HG03025 (cell line): ENCODE measurements around the gene COL23A1.

Experiments used
- ATAC-seq: cut with Tn5 transposase; IDR thresholded peaks from one replicate; pipeline ENCODE4 v1.9.1; 2021; ENCODE audit warnings: mild to moderate bottlenecking, moderate library complexity; ENCODE audit not compliant: unreplicated experiment, low FRiP score

The COL23A1 gene

GRCh38 chr5:178282391-178282790 lies 307.8 kb downstream of the COL23A1 start:
- no peak for ATAC-seq

GRCh38 chr5:178281331-178281730 lies 308.9 kb downstream of the COL23A1 start:
- ATAC-seq, result no peak

- no peak for ATAC-seq
Measured at GRCh38 chr5:178280631-178281030, 309.6 kb downstream of the COL23A1 start.

GRCh38 chr5:178279723-178280438 lies 310.3 kb downstream of the COL23A1 start:
- no peak for ATAC-seq

GRCh38 chr5:178279026-178279722 lies 311.0 kb downstream of the COL23A1 start:
- no peak for ATAC-seq

- ATAC-seq, result no peak
Measured at GRCh38 chr5:178278358-178279023, 311.7 kb downstream of the COL23A1 start.

GRCh38 chr5:178277866-178278265 lies 312.3 kb downstream of the COL23A1 start:
- no peak for ATAC-seq

- ATAC-seq, result no peak
Measured at GRCh38 chr5:178277346-178277745, 312.8 kb downstream of the COL23A1 start.

- no peak for ATAC-seq
Measured at GRCh38 chr5:178274781-178275537, 315.2 kb downstream of the COL23A1 start.

GRCh38 chr5:178273665-178274541 lies 316.3 kb downstream of the COL23A1 start:
- no peak for ATAC-seq

GRCh38 chr5:178273041-178273440 lies 317.2 kb downstream of the COL23A1 start:
- ATAC-seq, result no peak

- no peak for ATAC-seq
Measured at GRCh38 chr5:178272591-178272990, 317.6 kb downstream of the COL23A1 start.

- no peak for ATAC-seq
Measured at GRCh38 chr5:178271726-178272479, 318.3 kb downstream of the COL23A1 start.

GRCh38 chr5:178271231-178271630 lies 319.0 kb downstream of the COL23A1 start:
- no peak for ATAC-seq

GRCh38 chr5:178269499-178269898 lies 320.7 kb downstream of the COL23A1 start:
- no peak for ATAC-seq

GRCh38 chr5:178267876-178268275 lies 322.3 kb downstream of the COL23A1 start:
- no peak for ATAC-seq

GRCh38 chr5:178267245-178267644 lies 322.9 kb downstream of the COL23A1 start:
- no peak for ATAC-seq

GRCh38 chr5:178266581-178266980 lies 323.6 kb downstream of the COL23A1 start:
- ATAC-seq, result no peak

- ATAC-seq, result no peak
Measured at GRCh38 chr5:178265746-178266145, 324.4 kb downstream of the COL23A1 start.
